ENCODE results near the gene STAG3. TPM values are rescaled to one million over a fixed set of nuclear protein-coding genes. Genes with fewer than 3 reads are reported as not detected.

STAG3 gene
- total and polyA plus RNA-seq, 10 of the 15 experiments (the other 5 are each of a cell fraction or from before 2014, with no cell fraction given), result 73.0 to 306 (median 120) TPM

DNA sequence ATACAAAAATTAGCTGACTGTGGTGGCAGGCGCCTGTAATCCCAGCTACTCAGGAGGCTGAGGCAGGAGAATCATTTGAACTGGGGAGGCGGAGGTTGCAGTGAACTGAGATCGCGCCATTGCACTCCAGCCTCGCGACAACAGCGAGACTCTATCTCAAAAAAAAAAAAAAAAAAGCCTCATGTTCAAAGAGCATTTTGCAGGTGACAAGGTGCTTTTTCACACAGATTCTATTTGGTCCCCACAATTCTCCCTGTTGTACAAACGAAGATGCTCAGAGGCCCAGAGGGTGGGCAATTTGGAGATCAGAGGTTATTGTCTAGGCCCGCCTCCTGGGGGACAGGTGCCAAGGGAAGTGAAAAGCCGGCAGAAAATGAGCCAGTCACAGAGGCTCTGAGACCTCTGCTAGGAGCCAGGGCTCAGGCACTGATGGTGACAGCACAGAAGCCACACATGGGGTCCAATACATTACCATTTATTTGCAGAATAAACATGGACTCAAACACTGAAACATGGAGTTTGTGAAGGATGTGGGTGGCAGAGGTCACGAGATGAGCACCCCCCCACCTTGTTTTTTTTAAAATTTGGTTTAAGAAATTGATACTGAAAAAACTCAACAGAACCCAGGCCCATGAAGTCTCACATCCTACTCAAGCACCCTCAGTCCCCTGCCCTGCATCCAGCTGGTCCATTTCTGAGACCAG is 8.4 kb upstream of the STAG3 start (continued):
- TF ChIP-seq E2F8 (IDR thresholded peaks at IDR 0.05; ENCODE audit: low read depth, partially characterized antibody), result no peak
- TF ChIP-seq SUPT20H (IDR thresholded peaks at IDR 0.05; ENCODE audit: borderline replicate concordance, control insufficient read depth, low read depth, low read length), result no peak

DNA sequence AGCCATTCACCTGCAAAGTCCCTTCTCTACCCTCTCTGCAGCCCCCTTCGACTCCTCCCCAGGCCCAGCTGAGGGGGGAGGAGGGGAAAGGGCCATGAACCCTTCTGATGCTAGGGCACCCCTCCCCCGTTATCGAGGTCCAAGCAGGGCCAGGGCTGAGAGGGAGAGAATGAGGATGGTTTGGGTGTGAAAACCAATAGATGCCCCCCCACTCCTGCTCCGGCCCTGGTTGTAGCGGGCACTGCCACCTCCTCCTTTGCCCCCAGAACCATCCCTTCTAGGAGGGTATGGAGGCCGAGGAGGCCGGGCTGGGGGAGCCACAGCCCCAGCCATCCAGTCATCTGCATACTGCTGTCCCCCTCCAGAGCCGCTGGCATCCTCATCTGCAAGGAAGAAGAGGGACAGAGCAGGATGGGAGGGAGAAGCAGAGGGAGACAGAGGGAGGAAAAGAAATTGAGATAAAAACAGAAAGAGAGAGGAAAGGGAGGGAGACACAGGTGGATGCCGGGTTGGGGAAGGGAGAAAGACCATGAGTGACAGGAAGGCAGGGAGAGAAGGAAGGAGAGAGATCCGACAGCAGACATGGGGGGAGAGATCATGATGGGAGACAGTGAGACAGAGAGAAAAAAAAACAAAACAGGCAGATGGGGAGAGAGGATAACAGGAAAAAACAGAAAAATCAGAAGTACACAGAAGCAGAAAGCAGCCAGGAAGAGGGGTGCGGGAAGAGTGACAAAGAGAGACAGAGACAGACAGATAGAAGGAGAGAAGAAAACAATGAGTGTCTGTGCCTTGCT is 7.4 kb upstream of the STAG3 start:
- no peaks in the 10 kb centered on the region for H4K20me1 ChIP-seq (ENCODE audit: control insufficient read depth, insufficient read depth)
- POLR2A ChIA-PET, result interaction anchor here (0.6 kb wide), 1 partner anchor 198 kb away, joined by 3 read pairs; no protein-coding TSS in a partner anchor
- peaks cover 49% of the 10 kb centered on the region for H3K4me1 ChIP-seq (ENCODE audit: control insufficient read depth, insufficient read depth, low read length)
- FAIRE-seq (no peak), ATAC-seq (no peak), DNase-seq (ENCODE audit: low read depth, low spot score) (no peak)
- RAD21 ChIA-PET (ENCODE audit: unreplicated experiment), result no interaction called here
- no peak overlapping the region for H2AFZ ChIP-seq (ENCODE audit: control insufficient read depth, low read depth, low read length)
- no peak overlapping the region for H3K4me2 ChIP-seq (ENCODE audit: control insufficient read depth, insufficient read depth)
- intact Hi-C loops (cut with micrococcal nuclease; ENCODE audit: unreplicated experiment) (no loop called here), in situ Hi-C loops (cut with MboI) (no loop called here)
- H3K9me3 ChIP-seq (replicated peaks; ENCODE audit: control insufficient read depth, insufficient read depth, low read length), result no peaks in the 10 kb centered on the region
- 45% methylated on average over 11 of the region's 11 CpGs for WGBS (ENCODE audit: insufficient coverage, insufficient replicate concordance, low lambda C conversion rate, missing lambda C conversion rate)
- CTCF ChIA-PET, result interaction anchor here (0.9 to 2.2 kb wide), 2 partner anchors 14 to 20 kb away, joined by 3 to 9 read pairs; no protein-coding TSS in a partner anchor
- H3K4me3 ChIP-seq, result no peak overlapping the region
- H3K27ac ChIP-seq (ENCODE audit: control insufficient read depth, insufficient read depth), result no peak overlapping the region
- no peaks in the 10 kb centered on the region for H3K79me2 ChIP-seq (ENCODE audit: control insufficient read depth, insufficient read depth, low read length)
- H3K36me3 ChIP-seq (ENCODE audit: control insufficient read depth in 2 of 2, insufficient read depth in 2 of 2, low read length in 1 of 2), result no peaks in the 10 kb centered on the region
- H3K27me3 ChIP-seq (replicated peaks in 1 of 2; ENCODE audit: control insufficient read depth in 2 of 2, insufficient read depth in 2 of 2, low read length in 1 of 2), result peaks cover 4 to 6% of the 10 kb centered on the region in 2 experiments; a peak in 3 of 4 replicates
- SMC1A ChIA-PET (ENCODE audit: uncharacterized antibody, unreplicated experiment), result no interaction called here
- BruUV-seq (replicated peaks), result no TSS peak
- no peak overlapping the region for H3K9ac ChIP-seq (ENCODE audit: control insufficient read depth, insufficient read depth, low read length)
- no peak for TF ChIP-seq SP1 (IDR thresholded peaks at IDR 0.05; ENCODE audit: low read depth, low read length)
- TF ChIP-seq ETV6 (conservative IDR thresholded peaks at IDR 0.05 in 1 of 2, IDR thresholded peaks at IDR 0.05 in 1 of 2; ENCODE audit: borderline replicate concordance in 1 of 2, low read depth in 1 of 2), result no peak
- no peak for TF ChIP-seq E4F1 (IDR thresholded peaks at IDR 0.05; ENCODE audit: borderline replicate concordance, partially characterized antibody)
- no peak for TF ChIP-seq PAX5 (IDR thresholded peaks at IDR 0.05; ENCODE audit: borderline replicate concordance, low read depth, low read length)
- TF ChIP-seq EED (IDR thresholded peaks at IDR 0.05; ENCODE audit: low read depth), result no peak
- TF ChIP-seq, protein P1, sequence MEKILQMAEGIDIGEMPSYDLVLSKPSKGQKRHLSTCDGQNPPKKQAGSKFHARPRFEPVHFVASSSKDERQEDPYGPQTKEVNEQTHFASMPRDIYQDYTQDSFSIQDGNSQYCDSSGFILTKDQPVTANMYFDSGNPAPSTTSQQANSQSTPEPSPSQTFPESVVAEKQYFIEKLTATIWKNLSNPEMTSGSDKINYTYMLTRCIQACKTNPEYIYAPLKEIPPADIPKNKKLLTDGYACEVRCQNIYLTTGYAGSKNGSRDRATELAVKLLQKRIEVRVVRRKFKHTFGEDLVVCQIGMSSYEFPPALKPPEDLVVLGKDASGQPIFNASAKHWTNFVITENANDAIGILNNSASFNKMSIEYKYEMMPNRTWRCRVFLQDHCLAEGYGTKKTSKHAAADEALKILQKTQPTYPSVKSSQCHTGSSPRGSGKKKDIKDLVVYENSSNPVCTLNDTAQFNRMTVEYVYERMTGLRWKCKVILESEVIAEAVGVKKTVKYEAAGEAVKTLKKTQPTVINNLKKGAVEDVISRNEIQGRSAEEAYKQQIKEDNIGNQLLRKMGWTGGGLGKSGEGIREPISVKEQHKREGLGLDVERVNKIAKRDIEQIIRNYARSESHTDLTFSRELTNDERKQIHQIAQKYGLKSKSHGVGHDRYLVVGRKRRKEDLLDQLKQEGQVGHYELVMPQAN (conservative IDR thresholded peaks at IDR 0.05), result no peak
- 0 out of 2 replicates have a peak, but pooled peaks have one; percentile 21 for TF ChIP-seq HDGF (IDR thresholded peaks at IDR 0.05)
